DND-41 (cell line): Measurements from ENCODE around the gene BLVRB.

Source experiments
- ATAC-seq: fragments of 200-7000 bp; cut with Tn5 transposase; 3 replicates; pipeline ENCODE4 v1.9.1; 2021; ENCODE audit warnings: low read depth; ENCODE audit not compliant: insufficient read depth
- DNase-seq: peaks from one replicate; pipeline ENCODE4 v3.0.0-alpha.2; 2020
- H2AFZ ChIP-seq: 2 replicates; pipeline ENCODE4 v1.6.0; 2012; ENCODE audit warnings: low read depth, low read length
- H3K27ac ChIP-seq: 2 replicates; pipeline ENCODE4 v1.5.1; 2012; ENCODE audit warnings: low read length, inconsistent platforms
- H3K27me3 ChIP-seq: fragments of 200-600 bp; sonication (generic); 2 replicates; pipeline ENCODE4 v1.6.0; 2012; ENCODE audit warnings: low read length, mild to moderate bottlenecking, inconsistent platforms; ENCODE audit not compliant: insufficient read depth, poor library complexity
- H3K36me3 ChIP-seq: 2 replicates; pipeline ENCODE4 v1.5.1; 2012; ENCODE audit warnings: low read length, inconsistent platforms; ENCODE audit not compliant: insufficient read depth
- H3K4me1 ChIP-seq: 2 replicates; pipeline ENCODE4 v1.5.1; 2012; ENCODE audit warnings: mild to moderate bottlenecking, low read length; ENCODE audit not compliant: insufficient read depth
- H3K4me2 ChIP-seq: 2 replicates; pipeline ENCODE4 v1.6.0; 2012; ENCODE audit warnings: mild to moderate bottlenecking, moderate library complexity, low read length, inconsistent platforms; ENCODE audit not compliant: insufficient read depth
- H3K4me3 ChIP-seq, 2 experiments: fragments of 200-600 bp in 1 of 2; shearing (Covaris generic) in 1 of 2; 2 replicates each; pipeline ENCODE4 v1.5.1; 2012 to 2016; ENCODE audit warnings: inconsistent platforms in 2 of 2, low read length in 2 of 2, mild to moderate bottlenecking in 2 of 2, low read depth in 1 of 2, moderate library complexity in 1 of 2
- H3K79me2 ChIP-seq: 2 replicates; pipeline ENCODE4 v1.6.0; 2012; ENCODE audit warnings: low read length, inconsistent platforms; ENCODE audit not compliant: insufficient read depth
- H3K9ac ChIP-seq: 2 replicates; pipeline ENCODE4 v1.6.0; 2012; ENCODE audit warnings: low read depth, mild to moderate bottlenecking, inconsistent platforms, low read length, moderate library complexity
- H3K9me3 ChIP-seq: 2 replicates; pipeline ENCODE4 v1.5.1; 2012; ENCODE audit warnings: low read length, moderate library complexity, mild to moderate bottlenecking, inconsistent platforms; ENCODE audit not compliant: insufficient read depth, severe bottlenecking
- H4K20me1 ChIP-seq: 2 replicates; pipeline ENCODE4 v1.6.0; 2012; ENCODE audit warnings: low read length; ENCODE audit not compliant: insufficient read depth
- CTCF ChIP-seq: IDR thresholded peaks from 2 replicates; pipeline ENCODE4 v1.5.1; 2012; ENCODE audit warnings: borderline replicate concordance, low read length, moderate library complexity, mild to moderate bottlenecking; ENCODE audit not compliant: poor library complexity, severe bottlenecking; ENCODE audit errors: extremely low read depth
- EZH2 ChIP-seq: IDR thresholded peaks from 3 replicates; pipeline ENCODE4 v1.6.1; 2012; ENCODE audit warnings: borderline replicate concordance, low read depth, mild to moderate bottlenecking, moderate library complexity, low read length, inconsistent platforms; ENCODE audit not compliant: severe bottlenecking

BLVRB gene

DNA sequence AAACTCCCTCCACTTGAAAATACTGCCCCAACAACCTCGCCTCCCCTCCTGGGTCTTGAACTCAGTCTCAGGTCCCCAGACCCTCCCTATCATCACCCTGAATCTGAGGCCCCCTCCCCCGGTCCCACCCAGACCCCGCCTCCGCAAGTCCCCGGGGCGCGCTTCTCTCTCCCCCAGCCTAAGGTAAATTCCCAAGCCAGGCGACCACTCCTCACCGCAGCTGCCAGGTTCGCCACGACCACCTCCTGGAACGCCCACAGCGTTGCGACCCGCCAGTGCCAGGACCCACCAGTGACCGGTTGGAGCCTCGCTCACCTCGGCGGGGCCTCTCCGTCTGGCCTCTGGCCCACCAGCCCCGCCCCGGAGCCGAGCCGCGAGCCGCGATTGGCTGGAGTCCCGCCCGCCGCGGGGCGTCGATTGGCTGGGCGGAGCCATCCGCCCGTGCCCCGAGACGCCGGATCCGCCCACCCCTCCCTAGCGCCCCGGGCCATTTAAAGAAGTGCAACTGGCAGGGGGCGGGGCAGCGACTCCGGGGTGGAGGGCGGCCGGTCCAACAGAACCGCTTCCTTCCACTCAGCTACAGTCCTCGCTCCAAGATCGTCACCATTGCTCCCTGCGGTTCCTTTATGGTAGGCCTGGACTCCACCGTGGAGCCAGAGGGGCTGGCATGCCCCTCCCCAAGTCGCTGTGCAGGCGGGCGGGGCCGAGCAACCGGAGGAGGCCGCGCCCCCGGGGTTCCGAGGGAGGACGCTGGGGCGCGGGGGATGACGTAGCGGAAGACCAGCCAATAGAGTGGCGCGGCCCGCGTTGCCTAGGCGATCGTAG lies 21.3 kb downstream of the BLVRB start, which contains the start of gene SERTAD3:
Gene SERTAD3 (minus strand): TSS at position 336 of the 825 bp plus-strand sequence. CDS start 2,255 bp downstream, outside the sequence.
- DNase-seq = peak; percentile 96
- ATAC-seq = peak; percentile 73
- H3K36me3 ChIP-seq = peaks cover 13% of the 10 kb centered on the region
- no peaks in the 10 kb centered on the region for H3K9me3 ChIP-seq
- H3K79me2 ChIP-seq = peaks cover 20% of the 10 kb centered on the region
- peak within 1 kb of the TSS; percentile 77 for H3K4me2 ChIP-seq
- no peaks in the 10 kb centered on the region for H4K20me1 ChIP-seq
- H2AFZ ChIP-seq = peak within 1 kb of the TSS; percentile 90
- no peak for TF ChIP-seq EZH2
- no peak for TF ChIP-seq CTCF
- peak within 1 kb of the TSS; percentile 66 for H3K9ac ChIP-seq
- H3K27me3 ChIP-seq = no peaks in the 10 kb centered on the region
- peak within 1 kb of the TSS; percentile 78 for H3K27ac ChIP-seq
- peaks cover 18% of the 10 kb centered on the region for H3K4me1 ChIP-seq
- H3K4me3 ChIP-seq = peak within 1 kb of the TSS; percentile 61 to 76

DNA sequence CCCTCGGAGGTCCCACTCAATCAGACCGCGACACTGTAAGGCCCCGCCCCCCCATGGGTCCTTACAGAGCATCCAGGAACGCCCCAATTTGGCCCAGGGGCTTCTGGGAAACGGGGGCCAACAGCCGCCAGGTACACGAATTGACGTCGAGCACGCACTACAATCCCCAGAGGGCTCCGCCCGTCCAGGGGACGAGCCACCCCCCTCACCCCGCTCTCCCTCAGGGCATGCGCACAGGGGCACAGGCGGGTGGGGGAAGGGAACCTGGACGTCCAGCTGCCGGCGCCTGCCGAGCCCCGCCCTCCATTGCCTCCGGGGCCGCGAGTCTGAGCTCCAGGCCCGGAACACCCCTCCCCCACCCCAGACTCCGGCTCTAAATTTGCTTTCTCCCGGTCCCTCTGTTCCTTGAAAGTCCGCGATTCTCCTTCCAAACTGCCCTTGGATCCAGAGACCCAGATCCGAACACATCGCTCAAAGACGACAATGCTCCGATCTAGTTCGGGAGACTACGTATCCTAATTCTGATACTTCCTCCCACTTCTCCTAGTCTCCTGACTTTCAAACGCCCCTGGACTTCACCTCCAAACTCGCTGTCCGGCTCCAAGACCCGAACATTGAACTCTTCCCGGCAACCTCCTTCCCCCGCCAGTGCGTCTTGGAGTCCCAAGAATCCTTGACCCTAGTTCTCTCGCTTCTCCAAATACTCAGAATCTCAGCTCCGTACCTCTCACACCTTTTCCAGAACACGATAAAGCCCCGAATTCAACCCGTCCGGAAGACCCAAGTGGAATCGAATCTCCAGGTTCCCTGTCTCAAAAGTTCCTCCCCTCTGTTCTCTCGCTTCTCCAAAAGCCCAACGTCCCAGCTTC lies 22.2 kb downstream of the BLVRB start:
- peak; percentile 78 for ATAC-seq

More for the DNA sequence above, 22.2 kb downstream of the BLVRB start:
- Histone ChIP-seq H3K79me2 (peaks cover 20% of the 10 kb centered on the region), H3K27ac (peak overlapping the region; percentile 78), H3K4me2 (peak overlapping the region; percentile 77), H3K27me3 (no peaks in the 10 kb centered on the region), H4K20me1 (no peaks in the 10 kb centered on the region), H2AFZ (peak overlapping the region; percentile 77), H3K4me1 (peaks cover 18% of the 10 kb centered on the region), H3K36me3 (peaks cover 13% of the 10 kb centered on the region), H3K4me3 (peak overlapping the region; percentile 61 to 76), H3K9ac (peak overlapping the region; percentile 66), H3K9me3 (no peaks in the 10 kb centered on the region)
- TF ChIP-seq EZH2 = no peak
- no peak for TF ChIP-seq CTCF
- peak; percentile 100 for DNase-seq
